Articular chondrocyte of knee joint (primary cell): Measurements from ENCODE around the gene EIF3A. TPM values are rescaled to one million over a fixed set of nuclear protein-coding genes. Genes with fewer than 3 reads are reported as not detected.

Experiments
- small RNA-seq: library from RNA; depleted of rRNA; stranded (forward); fragments of <200 nt; gene quantifications from one replicate; pipeline ENCODE3, GENCODE V24; 2012
- total RNA-seq: library from RNA; depleted of rRNA; stranded (reverse); fragments of >200 nt; gene quantifications from 2 replicates; pipeline ENCODE4 v1.2.3, GENCODE V29; 2012

The EIF3A gene, protein sequence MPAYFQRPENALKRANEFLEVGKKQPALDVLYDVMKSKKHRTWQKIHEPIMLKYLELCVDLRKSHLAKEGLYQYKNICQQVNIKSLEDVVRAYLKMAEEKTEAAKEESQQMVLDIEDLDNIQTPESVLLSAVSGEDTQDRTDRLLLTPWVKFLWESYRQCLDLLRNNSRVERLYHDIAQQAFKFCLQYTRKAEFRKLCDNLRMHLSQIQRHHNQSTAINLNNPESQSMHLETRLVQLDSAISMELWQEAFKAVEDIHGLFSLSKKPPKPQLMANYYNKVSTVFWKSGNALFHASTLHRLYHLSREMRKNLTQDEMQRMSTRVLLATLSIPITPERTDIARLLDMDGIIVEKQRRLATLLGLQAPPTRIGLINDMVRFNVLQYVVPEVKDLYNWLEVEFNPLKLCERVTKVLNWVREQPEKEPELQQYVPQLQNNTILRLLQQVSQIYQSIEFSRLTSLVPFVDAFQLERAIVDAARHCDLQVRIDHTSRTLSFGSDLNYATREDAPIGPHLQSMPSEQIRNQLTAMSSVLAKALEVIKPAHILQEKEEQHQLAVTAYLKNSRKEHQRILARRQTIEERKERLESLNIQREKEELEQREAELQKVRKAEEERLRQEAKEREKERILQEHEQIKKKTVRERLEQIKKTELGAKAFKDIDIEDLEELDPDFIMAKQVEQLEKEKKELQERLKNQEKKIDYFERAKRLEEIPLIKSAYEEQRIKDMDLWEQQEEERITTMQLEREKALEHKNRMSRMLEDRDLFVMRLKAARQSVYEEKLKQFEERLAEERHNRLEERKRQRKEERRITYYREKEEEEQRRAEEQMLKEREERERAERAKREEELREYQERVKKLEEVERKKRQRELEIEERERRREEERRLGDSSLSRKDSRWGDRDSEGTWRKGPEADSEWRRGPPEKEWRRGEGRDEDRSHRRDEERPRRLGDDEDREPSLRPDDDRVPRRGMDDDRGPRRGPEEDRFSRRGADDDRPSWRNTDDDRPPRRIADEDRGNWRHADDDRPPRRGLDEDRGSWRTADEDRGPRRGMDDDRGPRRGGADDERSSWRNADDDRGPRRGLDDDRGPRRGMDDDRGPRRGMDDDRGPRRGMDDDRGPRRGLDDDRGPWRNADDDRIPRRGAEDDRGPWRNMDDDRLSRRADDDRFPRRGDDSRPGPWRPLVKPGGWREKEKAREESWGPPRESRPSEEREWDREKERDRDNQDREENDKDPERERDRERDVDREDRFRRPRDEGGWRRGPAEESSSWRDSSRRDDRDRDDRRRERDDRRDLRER (N-terminal part only)
- total RNA-seq = 117 and 127 TPM in 2 replicates

DNA sequence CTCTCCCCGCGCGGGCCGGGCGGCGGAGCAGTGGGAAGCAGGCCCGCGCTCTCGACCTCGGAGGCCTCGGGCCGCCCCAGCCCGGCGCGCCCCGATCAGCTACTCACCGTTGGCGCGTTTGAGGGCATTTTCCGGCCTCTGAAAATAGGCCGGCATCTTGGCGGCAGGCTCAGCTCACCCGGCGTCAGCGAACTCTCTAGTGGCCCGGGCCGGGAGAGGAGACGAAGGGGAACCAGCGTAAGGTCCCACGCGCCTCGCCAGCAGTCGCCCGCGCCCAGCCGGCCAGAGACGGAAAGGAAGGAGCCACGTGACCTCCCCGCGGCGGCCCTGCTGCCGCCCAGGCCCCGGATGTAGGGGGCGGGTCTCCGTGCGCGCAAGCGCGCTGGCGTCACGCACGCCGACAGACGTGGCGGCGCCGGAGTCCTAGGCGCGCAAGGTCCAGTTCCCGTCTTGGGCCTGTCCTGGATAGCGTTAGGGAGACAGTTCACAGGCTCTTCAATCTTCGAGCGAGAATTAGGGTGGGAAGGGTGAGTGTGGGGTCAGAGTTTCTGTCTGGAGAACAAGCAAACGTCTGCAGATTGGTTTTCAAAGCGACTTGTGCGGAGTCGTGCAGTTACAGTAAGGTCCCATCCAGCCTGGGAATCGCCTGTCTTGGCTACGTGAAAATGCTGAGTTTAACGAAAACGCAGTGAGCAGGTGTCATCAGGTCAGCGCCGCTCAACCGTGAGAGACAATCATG lies at the start of gene EIF3A:
Gene EIF3A (minus strand): TSS at position 297 of the 739 bp plus-strand sequence. CDS start 141 bp downstream, at position 156.

DNA sequence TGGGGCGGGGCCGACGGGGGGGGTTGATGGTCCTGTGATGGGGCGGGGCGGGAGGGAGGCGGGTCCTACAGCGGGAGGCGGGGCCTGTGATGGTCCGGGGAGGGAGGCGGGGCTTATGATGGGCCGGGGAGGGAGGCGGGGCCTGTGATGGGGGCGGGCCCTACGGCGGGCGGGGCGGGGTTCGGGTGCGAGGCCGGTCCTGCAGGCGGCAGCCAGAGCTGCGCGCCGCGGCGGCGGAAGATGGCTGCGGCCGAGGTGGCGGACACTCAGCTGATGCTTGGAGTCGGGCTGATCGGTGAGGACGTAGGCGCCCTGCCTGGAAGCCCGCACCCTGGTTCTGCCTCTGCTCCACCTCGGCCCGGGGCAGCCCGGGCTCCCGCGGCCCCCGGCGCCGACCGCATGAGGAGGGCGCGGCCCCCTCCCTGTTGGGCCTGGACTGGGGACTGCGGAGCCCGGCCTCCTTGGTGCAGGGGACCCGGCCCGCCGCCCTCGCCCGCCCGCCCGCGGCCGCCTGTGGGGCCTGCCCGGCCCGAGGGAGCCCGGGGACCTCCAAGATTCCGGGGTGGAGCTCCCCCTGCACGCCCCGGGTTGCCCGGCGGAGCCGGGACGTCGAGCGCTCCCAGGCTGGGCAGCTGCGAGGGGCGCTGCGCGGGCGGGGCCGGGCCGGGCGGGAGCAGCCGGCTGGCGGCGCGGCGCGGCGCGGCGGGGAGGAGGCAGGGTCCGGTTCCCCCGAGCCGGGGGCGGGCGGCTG lies 23.5 kb upstream of the EIF3A start, which contains the start of gene DENND10:
Gene DENND10 (plus strand): TSS at position 211 of the 751 bp plus-strand sequence. CDS start 30 bp downstream, at position 241.

DNA sequence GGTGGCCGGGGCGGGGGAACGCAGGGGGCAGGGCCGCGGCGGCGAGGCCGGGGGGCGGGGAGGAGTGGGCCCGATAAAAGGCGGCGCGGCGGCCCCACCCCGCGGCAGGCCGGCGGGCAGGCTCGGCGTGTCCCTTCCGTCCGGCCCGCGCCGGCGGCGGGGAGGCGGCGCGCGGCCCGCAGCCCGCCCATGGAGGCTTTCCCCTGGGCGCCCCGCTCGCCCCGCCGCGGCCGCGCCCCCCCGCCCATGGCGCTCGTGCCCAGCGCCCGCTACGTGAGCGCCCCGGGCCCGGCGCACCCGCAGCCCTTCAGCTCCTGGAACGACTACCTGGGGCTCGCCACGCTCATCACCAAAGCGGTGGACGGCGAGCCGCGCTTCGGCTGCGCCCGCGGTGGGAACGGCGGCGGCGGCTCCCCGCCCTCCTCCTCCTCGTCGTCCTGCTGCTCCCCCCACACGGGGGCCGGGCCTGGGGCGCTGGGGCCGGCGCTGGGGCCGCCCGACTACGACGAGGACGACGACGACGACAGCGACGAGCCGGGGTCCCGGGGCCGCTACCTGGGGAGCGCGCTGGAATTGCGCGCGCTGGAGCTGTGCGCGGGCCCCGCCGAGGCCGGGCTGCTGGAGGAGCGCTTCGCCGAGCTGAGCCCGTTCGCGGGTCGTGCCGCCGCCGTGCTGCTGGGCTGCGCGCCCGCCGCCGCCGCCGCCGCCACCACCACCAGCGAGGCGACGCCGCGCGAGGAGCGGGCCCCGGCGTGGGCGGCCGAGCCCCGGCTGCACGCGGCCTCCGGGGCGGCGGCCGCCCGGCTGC lies 50.8 kb downstream of the EIF3A start, which contains the start of gene NANOS1:
Gene NANOS1 (plus strand): TSS at position 102 of the 808 bp plus-strand sequence. CDS start 88 bp downstream, at position 190.

Small RNAs within 50 kb of the gene (small RNA-seq; reads per million reads assigned to genes)
- not detected for gene AL355598.1
- not detected for gene RF00413
- not detected for gene SNORA19

Other genes starting within 250 kb of the EIF3A start
- 1.4 and 2.4 TPM in 2 replicates for gene NANOS1, start 51.1 kb downstream of the EIF3A start, total RNA-seq
- 93.4 and 95.3 TPM in 2 replicates for gene DENND10, start 23.3 kb upstream of the EIF3A start, total RNA-seq
- 15.2 and 15.4 TPM in 2 replicates for gene SFXN4, start 84.9 kb upstream of the EIF3A start, total RNA-seq
- 151 and 161 TPM in 2 replicates for gene PRDX3, start 98.0 kb upstream of the EIF3A start, total RNA-seq
- 12.0 and 16.3 TPM in 2 replicates for gene GRK5, start 126.8 kb upstream of the EIF3A start, total RNA-seq